Ovary (tissue), 3 donors: ENCODE measurements around the gene NLGN1.

Experiments used
- CTCF ChIP-seq, 3 donors: fragments of 450-650 bp in 2 of 3; fragments of 200-600 bp in 1 of 3; IDR thresholded peaks; one replicate each; pipeline versions ENCODE4 v1.5.1 to v1.8.0; 2016 to 2022; ENCODE audit warnings: antibody characterized with exemption in 3 of 3, mild to moderate bottlenecking in 1 of 3
- EP300 ChIP-seq: sonication (generic); formaldehyde crosslinking; IDR thresholded peaks from one replicate; pipeline ENCODE4 v1.6.1; 2017; ENCODE audit warnings: antibody characterized with exemption
- POLR2A ChIP-seq: fragments of 450-650 bp; IDR thresholded peaks from one replicate; pipeline ENCODE4 v1.6.1; 2017; ENCODE audit warnings: antibody characterized with exemption, mild to moderate bottlenecking, moderate library complexity
- donor health status: DM: no; HTN: no; CAD: no.

- TF ChIP-seq CTCF (IDR thresholded peaks at IDR 0.05) (no peak), POLR2A (no peak), EP300 (no peak)
These were observed 799.9 kb downstream of the NLGN1 start for GRCh38 chr3:174197416-174197815.
